Stomach (tissue), 9 donors: Measurements from ENCODE around the gene NR2F1-AS1. TPM values are rescaled to one million over a fixed set of nuclear protein-coding genes. Genes with fewer than 3 reads are reported as not detected.

Experiments used
- DNase-seq, 2 donors: peaks; one replicate each; pipeline versions ENCODE4 v3.0.0 to v3.0.0-alpha.2; 2013 to 2019
- H3K27ac ChIP-seq, 5 donors: fragments of 200-600 bp in 4 of 5; sonication (generic) in 4 of 5; one replicate each; pipeline ENCODE4 v1.5.1; 2013 to 2019; ENCODE audit warnings: mild to moderate bottlenecking in 1 of 5, moderate library complexity in 1 of 5
- H3K27me3 ChIP-seq, 3 donors: fragments of 200-600 bp; sonication (generic); one replicate each; pipeline ENCODE4 v1.5.1; 2017 to 2019; ENCODE audit warnings: mixed run types in 1 of 3
- H3K36me3 ChIP-seq, 4 donors: fragments of 200-600 bp; sonication (generic); 1 replicate in 3 of 4; 2 replicates in 1 of 4; pipeline ENCODE4 v1.5.1; 2016 to 2019
- H3K4me1 ChIP-seq, 4 donors: fragments of 200-600 bp; sonication (generic); one replicate each; pipeline ENCODE4 v1.5.1; 2016 to 2019
- H3K4me3 ChIP-seq, 4 donors: fragments of 200-600 bp; sonication (generic) in 3 of 4; one replicate each; pipeline ENCODE4 v1.5.1; 2016 to 2019; ENCODE audit warnings: mild to moderate bottlenecking in 1 of 4
- H3K9me3 ChIP-seq, 4 donors: fragments of 200-600 bp; sonication (generic); one replicate each; pipeline ENCODE4 v1.5.1; 2016 to 2019
- EP300 ChIP-seq: sonication (generic); formaldehyde crosslinking; IDR thresholded peaks from one replicate; pipeline ENCODE4 v1.6.1; 2017; ENCODE audit warnings: antibody characterized with exemption
- POLR2A ChIP-seq, 4 donors: fragments of 450-650 bp; IDR thresholded peaks; one replicate each; pipeline ENCODE4 v1.6.1; 2016; ENCODE audit warnings: antibody characterized with exemption in 4 of 4, control low read depth in 2 of 4, mild to moderate bottlenecking in 1 of 4, moderate library complexity in 1 of 4
- POLR2AphosphoS5 ChIP-seq, 3 donors: sonication (generic); formaldehyde crosslinking; IDR thresholded peaks; one replicate each; pipeline ENCODE4 v1.6.1; 2016; ENCODE audit warnings: antibody characterized with exemption in 3 of 3
- WGBS, 5 donors: extraction: QIAGEN DNeasy Blood & Tissue Kit in 3 of 5; methylation state at CpG; one replicate each; pipeline versions ENCODE4 v1.1.5 to v1.1.7; 2013 to 2018; 5-methylcytosine and 5-hydroxymethylcytosine counted together
- intact Hi-C: fragments of 100-400 bp; cut with DNase I; formaldehyde crosslinking; loops from one replicate; pipeline ENCODE4 v1.15.1; 2023; ENCODE audit warnings: low total_unique reads
- polyA plus RNA-seq, 3 donors: library from polyadenylated mRNA; stranded (reverse); fragments of 200-250 nt; gene quantifications; one replicate each; pipeline ENCODE4 v1.2.3, GENCODE V29; 2013
- total RNA-seq, 5 donors: library from RNA; depleted of rRNA; stranded (reverse); fragments of >200 nt; gene quantifications; one replicate each; pipeline versions ENCODE4 v1.1.0 to v1.2.3, GENCODE V29; 2014 to 2016
- TF ChIP-seq, protein P1 (sequence below), 7 experiments: fragments of 450-650 bp in 4 of 7; fragments of 200-600 bp in 3 of 7; sonication (generic) in 3 of 7; IDR thresholded peaks; one replicate each; pipeline ENCODE4 v1.5.1; 2016 to 2019; ENCODE audit warnings: antibody characterized with exemption in 7 of 7, control low read depth in 2 of 7, mild to moderate bottlenecking in 1 of 7
- donor health status: healthy with polysubstance abuse.
- donor health status: Bipolar disorder and iron deficiency.
- donor health status: healthy.

NR2F1-AS1 gene
- total and polyA plus RNA-seq, 8 donors, result 4.3 to 40.8 (median 14.2) TPM

DNA sequence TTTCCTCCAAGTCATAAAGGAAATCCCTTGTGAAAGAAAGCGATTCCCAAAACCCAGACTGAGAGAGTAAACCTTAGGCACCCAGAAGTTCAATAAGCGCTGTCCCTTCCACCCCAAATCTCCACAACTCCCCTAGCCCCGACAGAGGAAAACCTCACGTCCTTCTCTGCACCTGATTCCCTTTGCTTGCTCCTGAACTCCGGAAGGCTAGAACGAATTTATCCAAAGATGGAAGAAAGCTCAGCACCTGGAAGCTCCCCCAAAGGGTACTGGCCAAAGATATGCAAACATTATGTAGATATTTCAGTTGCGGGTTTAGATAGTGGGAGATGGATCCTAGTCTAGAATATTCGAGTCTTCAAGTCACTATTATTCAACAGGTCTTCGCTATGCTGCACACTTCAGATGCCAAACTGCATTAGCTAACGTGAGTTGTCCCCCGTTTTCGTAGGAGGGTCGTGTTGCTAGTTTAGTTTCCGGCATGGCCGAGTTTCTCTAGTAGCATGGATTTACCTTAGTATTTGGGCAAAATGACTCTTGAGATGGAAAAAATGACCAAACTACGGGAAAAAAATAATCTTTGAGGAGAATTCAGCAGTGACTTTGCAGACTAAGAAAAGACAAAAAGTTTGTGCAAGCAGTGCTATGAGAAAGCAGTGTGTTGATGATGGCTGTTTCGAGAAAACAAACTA, 29.7 kb upstream of the NR2F1-AS1 start:
- H3K27ac ChIP-seq, result no peak overlapping the region
- peaks cover 0 to 23% (median 20%) of the 10 kb centered on the region in 4 donors for H3K4me1 ChIP-seq
- 15 to 21% (median 19%) methylated on average over 17 of the region's 17 CpGs for WGBS, 5 donors
- H3K9me3 ChIP-seq, result no peaks in the 10 kb centered on the region
- DNase-seq, result no peak
- TF ChIP-seq POLR2AphosphoS5 (IDR thresholded peaks at IDR 0.05) (no peak), EP300 (no peak), POLR2A (IDR thresholded peaks at IDR 0.05) (no peak)
- TF ChIP-seq, protein P1, sequence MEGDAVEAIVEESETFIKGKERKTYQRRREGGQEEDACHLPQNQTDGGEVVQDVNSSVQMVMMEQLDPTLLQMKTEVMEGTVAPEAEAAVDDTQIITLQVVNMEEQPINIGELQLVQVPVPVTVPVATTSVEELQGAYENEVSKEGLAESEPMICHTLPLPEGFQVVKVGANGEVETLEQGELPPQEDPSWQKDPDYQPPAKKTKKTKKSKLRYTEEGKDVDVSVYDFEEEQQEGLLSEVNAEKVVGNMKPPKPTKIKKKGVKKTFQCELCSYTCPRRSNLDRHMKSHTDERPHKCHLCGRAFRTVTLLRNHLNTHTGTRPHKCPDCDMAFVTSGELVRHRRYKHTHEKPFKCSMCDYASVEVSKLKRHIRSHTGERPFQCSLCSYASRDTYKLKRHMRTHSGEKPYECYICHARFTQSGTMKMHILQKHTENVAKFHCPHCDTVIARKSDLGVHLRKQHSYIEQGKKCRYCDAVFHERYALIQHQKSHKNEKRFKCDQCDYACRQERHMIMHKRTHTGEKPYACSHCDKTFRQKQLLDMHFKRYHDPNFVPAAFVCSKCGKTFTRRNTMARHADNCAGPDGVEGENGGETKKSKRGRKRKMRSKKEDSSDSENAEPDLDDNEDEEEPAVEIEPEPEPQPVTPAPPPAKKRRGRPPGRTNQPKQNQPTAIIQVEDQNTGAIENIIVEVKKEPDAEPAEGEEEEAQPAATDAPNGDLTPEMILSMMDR (IDR thresholded peaks at IDR 0.05), result no peak
- peaks cover 7 to 97% (median 69%) of the 10 kb centered on the region in 3 donors for H3K27me3 ChIP-seq
- H3K36me3 ChIP-seq, result no peaks in the 10 kb centered on the region
- H3K4me3 ChIP-seq, result no peak overlapping the region
- intact Hi-C loops, result no loop called here

DNA sequence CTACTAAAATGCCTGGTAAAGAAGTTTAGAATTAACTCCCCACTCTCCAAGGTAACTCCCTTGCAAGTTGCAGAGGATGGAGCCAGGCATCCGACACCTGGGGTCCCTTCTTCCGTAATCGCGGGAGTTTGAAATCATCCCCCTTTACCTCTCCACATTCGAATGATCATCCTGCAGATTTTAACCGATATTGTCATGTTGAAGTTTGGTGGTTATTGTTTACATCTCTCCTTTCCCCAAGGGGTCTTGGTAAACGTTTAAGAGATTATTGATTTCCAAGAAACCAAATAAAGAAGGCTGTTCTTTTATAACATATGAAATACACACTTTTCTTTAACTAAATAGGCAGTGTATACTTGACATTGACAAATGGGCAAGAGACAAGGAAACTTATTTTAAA, 28.7 kb upstream of the NR2F1-AS1 start:
- intact Hi-C loops, result no loop called here
- whole genome bisulfite sequencing, 5 donors, result 14 to 24% (median 22%) methylated on average over 7 of the region's 7 CpGs
- Histone ChIP-seq H3K27ac (no peak overlapping the region), H3K9me3 (no peaks in the 10 kb centered on the region), H3K27me3 (peaks cover 7 to 100% (median 78%) of the 10 kb centered on the region in 3 donors), H3K4me1 (peaks cover 0 to 23% (median 20%) of the 10 kb centered on the region in 4 donors), H3K4me3 (no peak overlapping the region), H3K36me3 (no peaks in the 10 kb centered on the region)
- DNase-seq, result no peak
- TF ChIP-seq POLR2AphosphoS5 (IDR thresholded peaks at IDR 0.05), result no peak
- no peak for TF ChIP-seq POLR2A (IDR thresholded peaks at IDR 0.05)
- TF ChIP-seq, protein P1 (IDR thresholded peaks at IDR 0.05), result no peak
- TF ChIP-seq EP300, result no peak

DNA sequence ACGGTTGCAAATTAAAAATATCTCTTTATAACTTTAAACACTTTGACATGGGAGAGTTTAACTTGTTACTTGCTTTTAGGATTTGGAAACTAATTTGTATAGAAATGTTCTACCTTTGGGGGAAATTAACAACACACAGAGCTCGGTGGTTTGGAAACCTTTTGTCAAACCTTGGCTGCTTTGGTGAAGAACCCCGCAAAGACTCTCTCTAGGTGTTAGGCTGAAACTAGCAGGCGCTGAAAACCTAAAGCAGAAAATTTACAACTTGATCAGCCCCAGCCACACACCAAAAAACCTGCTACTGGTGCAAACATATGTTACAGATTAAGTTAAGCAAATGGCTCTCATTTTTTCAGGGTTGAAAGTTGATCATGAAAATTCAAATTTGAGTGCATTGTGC, 27.8 kb upstream of the NR2F1-AS1 start:
- Histone ChIP-seq H3K4me3 (no peak overlapping the region), H3K36me3 (no peaks in the 10 kb centered on the region), H3K4me1 (peaks cover 0 to 31% (median 25%) of the 10 kb centered on the region in 4 donors), H3K27ac (no peak overlapping the region), H3K27me3 (peaks cover 7 to 100% (median 80%) of the 10 kb centered on the region in 3 donors), H3K9me3 (no peaks in the 10 kb centered on the region)
- WGBS, 5 donors, result 20 to 40% (median 25%) methylated on average over 4 of the region's 4 CpGs
- TF ChIP-seq EP300 (no peak), POLR2A (IDR thresholded peaks at IDR 0.05) (no peak), POLR2AphosphoS5 (IDR thresholded peaks at IDR 0.05) (no peak)
- TF ChIP-seq, protein P1 (IDR thresholded peaks at IDR 0.05), result no peak
- no peak for DNase-seq
- intact Hi-C loops, result no loop called here

DNA sequence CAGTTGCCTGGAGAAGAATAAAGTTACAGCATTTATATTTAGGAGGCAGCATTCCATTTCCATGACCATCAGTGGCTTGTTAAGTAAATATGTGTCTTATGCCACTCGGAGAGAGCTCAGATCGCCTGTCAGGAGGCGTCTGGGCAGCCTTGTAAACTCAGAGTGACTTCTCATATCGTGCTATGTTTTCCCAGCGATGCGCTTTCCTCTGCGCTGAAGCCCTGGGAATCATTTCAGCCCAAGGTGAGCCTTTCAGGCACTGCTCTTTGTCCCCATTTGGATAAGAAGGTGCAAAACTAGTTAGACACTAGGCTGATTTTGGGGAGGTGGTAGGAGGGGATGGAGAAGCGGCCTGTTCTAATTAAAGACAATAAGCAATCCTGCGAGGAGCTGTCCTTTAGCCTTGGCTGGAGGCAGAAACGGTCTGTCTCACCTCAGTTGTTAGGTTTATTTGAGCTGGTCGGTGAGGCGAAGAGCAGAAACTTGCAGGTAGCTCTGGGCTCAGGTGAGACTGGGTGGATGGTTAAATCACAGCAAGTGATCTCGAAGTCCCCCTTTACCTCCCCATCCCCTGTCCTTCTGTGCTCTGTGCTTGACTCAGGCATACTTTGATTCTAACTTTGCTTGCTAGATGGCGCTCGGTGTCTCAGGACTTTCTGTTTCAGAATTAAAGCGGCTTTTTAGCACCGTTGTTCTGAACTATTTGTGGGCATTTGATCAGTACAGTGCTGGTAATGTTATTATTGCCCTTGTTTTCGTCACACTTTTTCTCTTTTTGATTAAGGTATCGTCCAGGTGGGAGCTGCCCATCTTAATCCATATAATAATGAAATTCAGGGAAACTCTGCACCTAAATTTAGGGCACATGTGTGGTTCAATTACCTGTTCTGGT, 26.6 kb upstream of the NR2F1-AS1 start:
- DNase-seq, result peak in 1 of 2 donors; percentile 85
- Histone ChIP-seq H3K27ac (no peak overlapping the region), H3K4me3 (no peak overlapping the region), H3K9me3 (no peaks in the 10 kb centered on the region), H3K27me3 (peaks cover 8 to 100% (median 81%) of the 10 kb centered on the region in 3 donors), H3K36me3 (no peaks in the 10 kb centered on the region), H3K4me1 (peaks cover 0 to 36% (median 24%) of the 10 kb centered on the region in 4 donors)
- 11 to 27% (median 15%) methylated on average over 19 of the region's 19 CpGs for WGBS, 5 donors
- intact Hi-C loops, result no loop called here
- TF ChIP-seq, protein P1 (IDR thresholded peaks at IDR 0.05), result peak in 1 of 7 experiments; percentile 31
- TF ChIP-seq POLR2A (IDR thresholded peaks at IDR 0.05), result no peak
